MM.1S (cell line): Measurements from ENCODE around the gene AKAP6.

Source experiments
- DNase-seq: peaks from one replicate; pipeline ENCODE4 v3.0.0-alpha.2; 2015
- H2AFZ ChIP-seq: fragments of 300-600 bp; sonication (generic); 2 replicates; pipeline ENCODE4 v1.6.0; 2016; ENCODE audit warnings: antibody characterized with exemption, low read length
- H3F3A ChIP-seq: fragments of 300-600 bp; sonication (generic); 2 replicates; pipeline ENCODE4 v1.6.1; 2016; ENCODE audit warnings: mild to moderate bottlenecking, antibody characterized with exemption, low read length, moderate library complexity, mixed read lengths; ENCODE audit not compliant: insufficient read depth
- H3K27ac ChIP-seq: fragments of 300-600 bp; sonication (generic); 2 replicates; pipeline ENCODE4 v1.5.1; 2016; ENCODE audit warnings: mild to moderate bottlenecking, low read length
- H3K27me3 ChIP-seq: fragments of 300-600 bp; sonication (generic); replicated peaks from 2 replicates; pipeline ENCODE4 v1.6.0; 2016; ENCODE audit warnings: low read length; ENCODE audit not compliant: insufficient read depth
- H3K36me3 ChIP-seq: fragments of 300-600 bp; sonication (generic); replicated peaks from 2 replicates; pipeline ENCODE4 v1.6.1; 2016; ENCODE audit warnings: mild to moderate bottlenecking, low read length, mixed read lengths; ENCODE audit not compliant: insufficient read depth
- H3K4me1 ChIP-seq: fragments of 300-600 bp; sonication (generic); 2 replicates; pipeline ENCODE4 v1.6.1; 2016; ENCODE audit warnings: low read length, mixed read lengths
- H3K4me2 ChIP-seq: fragments of 300-600 bp; sonication (generic); 2 replicates; pipeline ENCODE4 v1.6.0; 2016; ENCODE audit warnings: low read depth, low read length
- H3K4me3 ChIP-seq: fragments of 300-600 bp; sonication (generic); 2 replicates; pipeline ENCODE4 v1.5.1; 2016; ENCODE audit warnings: low read length, mixed read lengths
- H3K79me2 ChIP-seq: fragments of 300-600 bp; sonication (generic); 2 replicates; pipeline ENCODE4 v1.6.1; 2016; ENCODE audit warnings: mixed run types, low read length, mixed read lengths
- H3K9ac ChIP-seq: fragments of 300-600 bp; sonication (generic); 2 replicates; pipeline ENCODE4 v1.6.1; 2016; ENCODE audit warnings: low read length, mixed read lengths
- H3K9me2 ChIP-seq: fragments of 300-600 bp; sonication (generic); replicated peaks from 2 replicates; pipeline ENCODE4 v1.6.1; 2016; ENCODE audit warnings: mild to moderate bottlenecking, low read length, mixed read lengths; ENCODE audit not compliant: insufficient read depth
- H3K9me3 ChIP-seq: fragments of 300-600 bp; sonication (generic); replicated peaks from 2 replicates; pipeline ENCODE4 v1.6.1; 2016; ENCODE audit warnings: mild to moderate bottlenecking, low read length, mixed read lengths; ENCODE audit not compliant: insufficient read depth
- H4K20me1 ChIP-seq: fragments of 300-600 bp; sonication (generic); 2 replicates; pipeline ENCODE4 v1.6.1; 2016; ENCODE audit warnings: mild to moderate bottlenecking, low read length, moderate library complexity, mixed read lengths; ENCODE audit not compliant: insufficient read depth
- CTCF ChIP-seq: fragments of 300-600 bp; sonication (generic); IDR thresholded peaks from 2 replicates; pipeline ENCODE4 v1.5.1; 2016; ENCODE audit warnings: antibody characterized with exemption, low read length, mixed read lengths
- EZH2 ChIP-seq: fragments of 300-600 bp; sonication (generic); optimal IDR thresholded peaks from 2 replicates; pipeline ENCODE3; 2017; ENCODE audit warnings: low read depth, mild to moderate bottlenecking, antibody characterized with exemption, low read length, mixed read lengths
- EZH2phosphoT487 ChIP-seq: fragments of 300-600 bp; sonication (generic); IDR thresholded peaks from 2 replicates; pipeline ENCODE4 v1.6.1; 2018; ENCODE audit warnings: antibody characterized with exemption, low read length

The AKAP6 gene

GRCh38 chr14:32428875-32429274, 99.8 kb downstream of the AKAP6 start:
- H3K36me3 ChIP-seq, result no peaks in the 10 kb centered on the region
- DNase-seq, result no peak
- no peaks in the 10 kb centered on the region for H3K27me3 ChIP-seq
- TF ChIP-seq EZH2phosphoT487 (no peak), CTCF (no peak), EZH2 (no peak)
- H3K9me2 ChIP-seq, result no peaks in the 10 kb centered on the region
- H3K4me3 ChIP-seq, result no peak overlapping the region
- 0 out of 2 replicates have a peak, but pooled peaks cover 2% of the 10 kb centered on the region for H3F3A ChIP-seq
- no peaks in the 10 kb centered on the region for H3K79me2 ChIP-seq
- H3K9me3 ChIP-seq, result no peaks in the 10 kb centered on the region
- peaks cover 23% of the 10 kb centered on the region for H3K4me1 ChIP-seq
- no peak overlapping the region for H3K4me2 ChIP-seq
- H4K20me1 ChIP-seq, result no peaks in the 10 kb centered on the region
- no peak overlapping the region for H3K27ac ChIP-seq
- H3K9ac ChIP-seq, result no peak overlapping the region
- H2AFZ ChIP-seq, result no peak overlapping the region

- H3K9me3 ChIP-seq, result no peaks in the 10 kb centered on the region
- H4K20me1 ChIP-seq, result no peaks in the 10 kb centered on the region
- DNase-seq, result peak; percentile 64
- no peak for TF ChIP-seq EZH2phosphoT487
- TF ChIP-seq EZH2, result no peak
- TF ChIP-seq CTCF, result no peak
- no peaks in the 10 kb centered on the region for H3K9me2 ChIP-seq
- peak overlapping the region; percentile 39; the same call in 1 of the 2 replicates for H3K4me2 ChIP-seq
- H3K4me1 ChIP-seq, result peaks cover 34% of the 10 kb centered on the region
- no peaks in the 10 kb centered on the region for H3K27me3 ChIP-seq
- H3K4me3 ChIP-seq, result no peak overlapping the region
- H3F3A ChIP-seq, result 0 out of 2 replicates have a peak, but pooled peaks cover 2% of the 10 kb centered on the region
- H2AFZ ChIP-seq, result no peak overlapping the region
- H3K36me3 ChIP-seq, result no peaks in the 10 kb centered on the region
- H3K9ac ChIP-seq, result no peak overlapping the region
- H3K79me2 ChIP-seq, result no peaks in the 10 kb centered on the region
- H3K27ac ChIP-seq, result peak overlapping the region; percentile 45; the same call in 1 of the 2 replicates
Measured at GRCh38 chr14:32430326-32430725, 101.2 kb downstream of the AKAP6 start.

- Histone ChIP-seq H3K27me3 (no peaks in the 10 kb centered on the region), H3K9me2 (no peaks in the 10 kb centered on the region), H3K4me3 (peak overlapping the region; percentile 22), H3K4me2 (peak overlapping the region; percentile 65), H3K79me2 (no peaks in the 10 kb centered on the region), H4K20me1 (no peaks in the 10 kb centered on the region), H3K9ac (0 out of 2 replicates have a peak overlapping the region, but pooled peaks have one; percentile 10), H3F3A (0 out of 2 replicates have a peak, but pooled peaks cover 2% of the 10 kb centered on the region), H3K4me1 (peaks cover 42% of the 10 kb centered on the region), H3K27ac (peak overlapping the region; percentile 8; the same call in 1 of the 2 replicates), H2AFZ (no peak overlapping the region), H3K36me3 (no peaks in the 10 kb centered on the region), H3K9me3 (no peaks in the 10 kb centered on the region)
- peak; percentile 20 for DNase-seq
- TF ChIP-seq CTCF (no peak), EZH2phosphoT487 (no peak), EZH2 (no peak)
Measured at GRCh38 chr14:32432813-32433538, 103.9 kb downstream of the AKAP6 start.
